Neural progenitor cell (in vitro differentiated cells): Measurements from ENCODE around the gene HPCA. TPM values are rescaled to one million over a fixed set of nuclear protein-coding genes. Genes with fewer than 3 reads are reported as not detected.

Experiments used
- DNase-seq: peaks from one replicate; pipeline ENCODE4 v3.0.0-alpha.2; 2016; ENCODE audit warnings: low spot score
- H2AFZ ChIP-seq: fragments of 200-600 bp; sonication (generic); replicated peaks from 2 replicates; pipeline ENCODE4 v1.6.1; 2016; ENCODE audit warnings: antibody characterized with exemption
- H3F3A ChIP-seq: fragments of 200-600 bp; sonication (generic); 2 replicates; pipeline ENCODE4 v1.6.1; 2016; ENCODE audit warnings: antibody characterized with exemption, low read depth
- H3K27ac ChIP-seq: fragments of 200-600 bp; sonication (generic); 2 replicates; pipeline ENCODE4 v1.5.1; 2016; ENCODE audit warnings: mild to moderate bottlenecking
- H3K27me3 ChIP-seq: fragments of 200-600 bp; sonication (generic); 2 replicates; pipeline ENCODE4 v1.6.1; 2016; ENCODE audit warnings: mild to moderate bottlenecking, moderate library complexity
- H3K36me3 ChIP-seq: fragments of 200-600 bp; sonication (generic); 2 replicates; pipeline ENCODE4 v1.5.1; 2016
- H3K4me1 ChIP-seq: fragments of 200-600 bp; sonication (generic); 2 replicates; pipeline ENCODE4 v1.6.1; 2016; ENCODE audit warnings: mixed run types
- H3K4me2 ChIP-seq: fragments of 200-600 bp; sonication (generic); 2 replicates; pipeline ENCODE4 v1.6.1; 2016
- H3K4me3 ChIP-seq: fragments of 200-600 bp; sonication (generic); 2 replicates; pipeline ENCODE4 v1.5.1; 2016
- H3K79me2 ChIP-seq: fragments of 200-600 bp; sonication (generic); 2 replicates; pipeline ENCODE4 v1.6.1; 2016; ENCODE audit warnings: low read depth
- H3K9ac ChIP-seq: fragments of 200-600 bp; sonication (generic); 2 replicates; pipeline ENCODE4 v1.6.1; 2016
- H3K9me3 ChIP-seq: fragments of 200-600 bp; sonication (generic); 2 replicates; pipeline ENCODE4 v1.5.1; 2016; ENCODE audit warnings: low read depth
- H4K20me1 ChIP-seq: fragments of 200-600 bp; sonication (generic); 2 replicates; pipeline ENCODE4 v1.6.1; 2016; ENCODE audit warnings: low read depth
- H3K27ac Mint-ChIP-seq: 3 replicates; pipeline ENCODE4 v1.8.0; 2021; ENCODE audit warnings: mixed read lengths
- H3K27me3 Mint-ChIP-seq: 2 replicates; pipeline ENCODE4 v1.8.0; 2022; ENCODE audit warnings: low read depth, mild to moderate bottlenecking, inconsistent platforms, moderate library complexity, mixed read lengths; ENCODE audit not compliant: insufficient read depth
- H3K36me3 Mint-ChIP-seq: 3 replicates; pipeline ENCODE4 v1.8.0; 2021; ENCODE audit warnings: mixed read lengths
- H3K4me1 Mint-ChIP-seq: 3 replicates; pipeline ENCODE4 v1.8.0; 2021; ENCODE audit warnings: mixed read lengths
- H3K4me3 Mint-ChIP-seq: 3 replicates; pipeline ENCODE4 v1.8.0; 2021; ENCODE audit warnings: mild to moderate bottlenecking, moderate library complexity, mixed read lengths
- H3K9me3 Mint-ChIP-seq: 3 replicates; pipeline ENCODE4 v1.8.0; 2020; ENCODE audit warnings: mixed read lengths
- CTCF ChIP-seq: fragments of 200-600 bp; sonication (generic); IDR thresholded peaks from 2 replicates; pipeline ENCODE4 v1.5.1; 2017; ENCODE audit warnings: antibody characterized with exemption, mild to moderate bottlenecking
- EZH2 ChIP-seq: fragments of 200-600 bp; sonication (generic); IDR thresholded peaks from 2 replicates; pipeline ENCODE4 v1.6.1; 2017; ENCODE audit warnings: antibody characterized with exemption, mild to moderate bottlenecking, moderate library complexity
- EZH2phosphoT487 ChIP-seq: fragments of 200-600 bp; sonication (generic); IDR thresholded peaks from 2 replicates; pipeline ENCODE4 v1.6.1; 2017; ENCODE audit warnings: antibody characterized with exemption
- total RNA-seq: library from RNA; depleted of rRNA; stranded (reverse); fragments of >200 nt; gene quantifications from 2 replicates; pipeline ENCODE4 v1.2.3, GENCODE V29; 2015; ENCODE audit warnings: low replicate concordance

The HPCA gene
- total RNA-seq, 1 donor from 2014 or later = not detected

- H3K9ac ChIP-seq = no peak overlapping the region
- peaks cover 23% of the 10 kb centered on the region for H3K27me3 ChIP-seq
- Mint-ChIP-seq H3K27me3 (peaks cover 21% of the 10 kb centered on the region), H3K27ac (no peak overlapping the region), H3K9me3 (peaks cover 1% of the 10 kb centered on the region), H3K4me3 (no peak overlapping the region), H3K4me1 (peaks cover 2% of the 10 kb centered on the region), H3K36me3 (no peaks in the 10 kb centered on the region)
- H3K9me3 ChIP-seq = no peaks in the 10 kb centered on the region
- H3K4me1 ChIP-seq = peaks cover 3% of the 10 kb centered on the region
- no peak overlapping the region for H3K27ac ChIP-seq
- H3K4me3 ChIP-seq = no peak overlapping the region
- H4K20me1 ChIP-seq = no peaks in the 10 kb centered on the region
- no peaks in the 10 kb centered on the region for H3K79me2 ChIP-seq
- no peak for DNase-seq
- H3F3A ChIP-seq = peaks cover 1% of the 10 kb centered on the region
- H3K36me3 ChIP-seq = no peaks in the 10 kb centered on the region
- no peak overlapping the region for H3K4me2 ChIP-seq
- no peak overlapping the region for H2AFZ ChIP-seq
- no peak for TF ChIP-seq EZH2phosphoT487
Observed at GRCh38 chr1:32906654-32907053, 20.4 kb downstream of the HPCA start.

GRCh38 chr1:32907435-32907834 lies 21.1 kb downstream of the HPCA start:
- Histone ChIP-seq H3K79me2 (no peaks in the 10 kb centered on the region), H3K4me2 (no peak overlapping the region), H4K20me1 (no peaks in the 10 kb centered on the region), H3F3A (no peaks in the 10 kb centered on the region), H2AFZ (peak overlapping the region; percentile 93), H3K36me3 (no peaks in the 10 kb centered on the region), H3K4me1 (peaks cover 3% of the 10 kb centered on the region), H3K27ac (no peak overlapping the region), H3K4me3 (no peak overlapping the region), H3K9me3 (no peaks in the 10 kb centered on the region), H3K9ac (no peak overlapping the region), H3K27me3 (peaks cover 15% of the 10 kb centered on the region)
- no peak for DNase-seq
- Mint-ChIP-seq H3K27me3 (peaks cover 14% of the 10 kb centered on the region), H3K4me3 (no peak overlapping the region), H3K4me1 (no peaks in the 10 kb centered on the region), H3K27ac (no peak overlapping the region), H3K9me3 (no peaks in the 10 kb centered on the region), H3K36me3 (no peaks in the 10 kb centered on the region)
- TF ChIP-seq EZH2 (no peak), EZH2phosphoT487 (no peak), CTCF (no peak)

- Histone ChIP-seq H3K4me1 (peaks cover 3% of the 10 kb centered on the region), H2AFZ (no peak overlapping the region), H3K4me2 (no peak overlapping the region), H3F3A (no peaks in the 10 kb centered on the region), H3K27me3 (no peaks in the 10 kb centered on the region), H3K9me3 (no peaks in the 10 kb centered on the region), H4K20me1 (no peaks in the 10 kb centered on the region), H3K79me2 (no peaks in the 10 kb centered on the region), H3K4me3 (no peak overlapping the region), H3K36me3 (no peaks in the 10 kb centered on the region), H3K27ac (no peak overlapping the region), H3K9ac (no peak overlapping the region)
- Mint-ChIP-seq H3K4me1 (no peaks in the 10 kb centered on the region), H3K9me3 (no peaks in the 10 kb centered on the region), H3K36me3 (no peaks in the 10 kb centered on the region), H3K27me3 (no peaks in the 10 kb centered on the region), H3K4me3 (no peak overlapping the region), H3K27ac (no peak overlapping the region)
- no peak for DNase-seq
- no peak for TF ChIP-seq CTCF
- no peak for TF ChIP-seq EZH2phosphoT487
- TF ChIP-seq EZH2 = no peak
Observed at GRCh38 chr1:32910319-32910718, 24.0 kb downstream of the HPCA start.

- Mint-ChIP-seq H3K4me3 (no peak overlapping the region), H3K9me3 (no peaks in the 10 kb centered on the region), H3K27me3 (peaks cover 2% of the 10 kb centered on the region), H3K27ac (no peak overlapping the region), H3K4me1 (peaks cover 16% of the 10 kb centered on the region), H3K36me3 (no peaks in the 10 kb centered on the region)
- Histone ChIP-seq H3K27ac (no peak overlapping the region), H3K9ac (no peak overlapping the region), H2AFZ (no peak overlapping the region), H3K79me2 (no peaks in the 10 kb centered on the region), H3F3A (no peaks in the 10 kb centered on the region), H4K20me1 (no peaks in the 10 kb centered on the region), H3K27me3 (no peaks in the 10 kb centered on the region), H3K4me3 (no peak overlapping the region), H3K4me1 (no peaks in the 10 kb centered on the region), H3K36me3 (no peaks in the 10 kb centered on the region), H3K4me2 (no peak overlapping the region), H3K9me3 (no peaks in the 10 kb centered on the region)
- DNase-seq = no peak
- no peak for TF ChIP-seq EZH2phosphoT487
- TF ChIP-seq EZH2 = no peak
- TF ChIP-seq CTCF = no peak
Observed at GRCh38 chr1:32915766-32916706, 29.7 kb downstream of the HPCA start.
